Stomach (tissue), 4 donors: ENCODE measurements around the gene PLCXD3.

ENCODE experiments used
- CTCF ChIP-seq, 7 experiments: fragments of 450-650 bp in 4 of 7; fragments of 200-600 bp in 3 of 7; sonication (generic) in 3 of 7; IDR thresholded peaks; one replicate each; pipeline ENCODE4 v1.5.1; 2016 to 2019; ENCODE audit warnings: antibody characterized with exemption in 7 of 7, control low read depth in 2 of 7, mild to moderate bottlenecking in 1 of 7
- EP300 ChIP-seq: sonication (generic); formaldehyde crosslinking; IDR thresholded peaks from one replicate; pipeline ENCODE4 v1.6.1; 2017; ENCODE audit warnings: antibody characterized with exemption
- POLR2A ChIP-seq, 4 donors: fragments of 450-650 bp; IDR thresholded peaks; one replicate each; pipeline ENCODE4 v1.6.1; 2016; ENCODE audit warnings: antibody characterized with exemption in 4 of 4, control low read depth in 2 of 4, mild to moderate bottlenecking in 1 of 4, moderate library complexity in 1 of 4

GRCh38 chr5:41457094-41457493 lies 53.3 kb downstream of the PLCXD3 start:
- TF ChIP-seq POLR2A (IDR thresholded peaks at IDR 0.05) (no peak), EP300 (no peak), CTCF (IDR thresholded peaks at IDR 0.05) (no peak)
